Spleen (tissue), 11 donors: ENCODE data around the gene MYO10. TPM values are rescaled to one million over a fixed set of nuclear protein-coding genes. Genes with fewer than 3 reads are reported as not detected.

Experiments used
- DNase-seq: peaks from one replicate; pipeline ENCODE4 v3.0.0-alpha.2; 2020
- H3K27ac ChIP-seq, 8 donors: fragments of 200-600 bp; sonication (generic) in 7 of 8; 1 replicate in 4 of 8; 2 replicates in 4 of 8; pipeline versions ENCODE4 v1.5.0 to v1.8.0; 2016 to 2021; ENCODE audit warnings: inconsistent platforms in 4 of 8, mild to moderate bottlenecking in 4 of 8, moderate library complexity in 1 of 8
- H3K27me3 ChIP-seq, 7 donors: fragments of 200-600 bp; sonication (generic) in 6 of 7; replicated peaks in 1 of 7; 1 replicate in 4 of 7; 2 replicates in 3 of 7; pipeline versions ENCODE4 v1.5.0 to v1.8.0; 2016 to 2021; ENCODE audit warnings: inconsistent platforms in 3 of 7, mild to moderate bottlenecking in 1 of 7
- H3K36me3 ChIP-seq, 6 donors: fragments of 200-600 bp; sonication (generic) in 5 of 6; 1 replicate in 4 of 6; 2 replicates in 2 of 6; pipeline versions ENCODE4 v1.5.0 to v1.8.0; 2016 to 2021; ENCODE audit warnings: inconsistent platforms in 2 of 6
- H3K4me1 ChIP-seq, 6 donors: fragments of 200-600 bp; sonication (generic) in 5 of 6; 1 replicate in 3 of 6; 2 replicates in 3 of 6; pipeline versions ENCODE4 v1.5.0 to v1.8.0; 2016 to 2021; ENCODE audit warnings: inconsistent platforms in 3 of 6
- H3K4me3 ChIP-seq, 8 donors: fragments of 200-600 bp; sonication (generic) in 7 of 8; 1 replicate in 4 of 8; 2 replicates in 4 of 8; pipeline versions ENCODE4 v1.5.0 to v1.8.0; 2016 to 2021; ENCODE audit warnings: inconsistent platforms in 4 of 8, mild to moderate bottlenecking in 4 of 8, moderate library complexity in 2 of 8
- H3K9me3 ChIP-seq, 8 donors: fragments of 200-600 bp; sonication (generic) in 7 of 8; 1 replicate in 4 of 8; 2 replicates in 4 of 8; pipeline versions ENCODE4 v1.5.0 to v1.8.0; 2016 to 2021; ENCODE audit warnings: inconsistent platforms in 4 of 8
- POLR2A ChIP-seq, 3 donors: fragments of 450-650 bp; IDR thresholded peaks; one replicate each; pipeline ENCODE4 v1.5.1; 2017; ENCODE audit warnings: antibody characterized with exemption in 3 of 3, mild to moderate bottlenecking in 1 of 3
- POLR2AphosphoS5 ChIP-seq, 3 donors: sonication (generic); formaldehyde crosslinking; IDR thresholded peaks; one replicate each; pipeline ENCODE4 v1.5.1; 2017; ENCODE audit warnings: antibody characterized with exemption in 3 of 3
- WGBS, 5 donors: extraction: QIAGEN DNeasy Blood & Tissue Kit in 3 of 5; methylation state at CpG; one replicate each; pipeline versions ENCODE4 v1.1.5 to v1.1.7; 2013 to 2018; 5-methylcytosine and 5-hydroxymethylcytosine counted together
- intact Hi-C: fragments of 100-400 bp; cut with DNase I; formaldehyde crosslinking; loops from one replicate; pipeline ENCODE4 v1.15.0; 2023; ENCODE audit warnings: low total_unique reads
- polyA plus RNA-seq, 3 donors: library from polyadenylated mRNA; stranded (reverse); fragments of 200-250 nt; gene quantifications; one replicate each; pipeline ENCODE4 v1.2.1, GENCODE V29; 2013
- total RNA-seq, 7 donors: library from RNA; depleted of rRNA in 3 of 7; stranded (reverse); fragments of >200 nt in 3 of 7; fragmentation: NEBNext Ultra II Directional in 4 of 7; extraction: Animal tissue kit (Norgen Biotek cat#: 25700) in 4 of 7; gene quantifications; one replicate each; pipeline versions ENCODE4 v1.1.0 to v1.2.1, GENCODE V29; 2016 to 2021
- TF ChIP-seq, protein P1 (sequence below), 11 experiments: fragments of 200-600 bp in 7 of 11; fragments of 450-650 bp in 4 of 11; sonication (generic) in 4 of 11; IDR thresholded peaks in 8 of 11; conservative IDR thresholded peaks in 3 of 11; 1 replicate in 7 of 11; 2 replicates in 4 of 11; pipeline versions ENCODE4 v1.4.0 to v1.8.0; 2016 to 2021; ENCODE audit warnings: antibody characterized with exemption in 11 of 11, inconsistent platforms in 4 of 11, mild to moderate bottlenecking in 1 of 11
- donor health status: healthy with polysubstance abuse.
- donor health status: DM: no; HTN: no; CAD: no; lungs with moderate emphysema.
- donor health status: DM: no; HTN: no; CAD: no.
- donor health status: Bipolar disorder and iron deficiency.
- donor health status: healthy.
- donor health status: DM: no; HTN: no; CAD: no.
- donor health status: DM: yes; HTN: yes; CAD: no.

The MYO10 gene
- total and polyA plus RNA-seq, 10 donors: 1.1 to 72.8 (median 32.7) TPM

DNA sequence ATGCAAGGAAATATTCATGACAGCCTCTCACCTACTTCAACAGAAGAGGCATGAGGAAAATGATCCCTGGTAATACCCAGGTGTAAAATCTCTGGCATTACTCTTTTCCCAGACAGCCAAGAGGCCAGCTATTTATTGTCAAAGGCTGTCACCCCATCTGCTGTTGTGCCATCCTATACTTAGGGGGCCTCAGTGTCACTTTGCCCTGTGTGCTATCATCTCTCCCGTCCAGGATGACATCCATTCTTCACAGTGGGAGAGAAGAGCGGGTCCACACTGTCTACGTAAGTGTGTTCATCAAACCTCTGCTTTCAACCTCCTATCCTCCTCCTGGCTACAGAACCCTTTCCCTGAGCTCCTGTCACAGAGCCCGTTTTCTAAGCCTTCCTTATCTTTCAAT, 82.6 kb downstream of the MYO10 start:
- TF ChIP-seq, protein P1, sequence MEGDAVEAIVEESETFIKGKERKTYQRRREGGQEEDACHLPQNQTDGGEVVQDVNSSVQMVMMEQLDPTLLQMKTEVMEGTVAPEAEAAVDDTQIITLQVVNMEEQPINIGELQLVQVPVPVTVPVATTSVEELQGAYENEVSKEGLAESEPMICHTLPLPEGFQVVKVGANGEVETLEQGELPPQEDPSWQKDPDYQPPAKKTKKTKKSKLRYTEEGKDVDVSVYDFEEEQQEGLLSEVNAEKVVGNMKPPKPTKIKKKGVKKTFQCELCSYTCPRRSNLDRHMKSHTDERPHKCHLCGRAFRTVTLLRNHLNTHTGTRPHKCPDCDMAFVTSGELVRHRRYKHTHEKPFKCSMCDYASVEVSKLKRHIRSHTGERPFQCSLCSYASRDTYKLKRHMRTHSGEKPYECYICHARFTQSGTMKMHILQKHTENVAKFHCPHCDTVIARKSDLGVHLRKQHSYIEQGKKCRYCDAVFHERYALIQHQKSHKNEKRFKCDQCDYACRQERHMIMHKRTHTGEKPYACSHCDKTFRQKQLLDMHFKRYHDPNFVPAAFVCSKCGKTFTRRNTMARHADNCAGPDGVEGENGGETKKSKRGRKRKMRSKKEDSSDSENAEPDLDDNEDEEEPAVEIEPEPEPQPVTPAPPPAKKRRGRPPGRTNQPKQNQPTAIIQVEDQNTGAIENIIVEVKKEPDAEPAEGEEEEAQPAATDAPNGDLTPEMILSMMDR (IDR thresholded peaks at IDR 0.05 in 8 of 11, conservative IDR thresholded peaks at IDR 0.05 in 3 of 11): no peak
- TF ChIP-seq POLR2A (IDR thresholded peaks at IDR 0.05) (no peak), POLR2AphosphoS5 (IDR thresholded peaks at IDR 0.05) (no peak)
- Histone ChIP-seq H3K27ac (no peak overlapping the region), H3K36me3 (no peaks in the 10 kb centered on the region), H3K4me3 (no peak overlapping the region), H3K27me3 (no peaks in the 10 kb centered on the region), H3K4me1 (peaks cover 5 to 38% (median 14%) of the 10 kb centered on the region in 6 donors), H3K9me3 (peaks cover 0 to 3% (median 0%) of the 10 kb centered on the region in 8 donors)
- intact Hi-C loops: no loop called here
- DNase-seq: no peak
- 78 to 91% (median 82%) methylated on average over 4 of the region's 4 CpGs for WGBS, 5 donors

GRCh38 chr5:16852251-16853005, 83.7 kb downstream of the MYO10 start:
- no peak overlapping the region for H3K4me3 ChIP-seq
- no peak overlapping the region for H3K27ac ChIP-seq
- intact Hi-C loops: no loop called here
- peaks cover 5 to 38% (median 14%) of the 10 kb centered on the region in 6 donors for H3K4me1 ChIP-seq
- TF ChIP-seq POLR2A (IDR thresholded peaks at IDR 0.05) (no peak), POLR2AphosphoS5 (IDR thresholded peaks at IDR 0.05) (no peak)
- TF ChIP-seq, protein P1 (IDR thresholded peaks at IDR 0.05 in 8 of 11, conservative IDR thresholded peaks at IDR 0.05 in 3 of 11): no peak
- WGBS, 5 donors: 82 to 89% (median 86%) methylated on average over 7 of the region's 7 CpGs
- DNase-seq: no peak
- H3K9me3 ChIP-seq: no peaks in the 10 kb centered on the region
- H3K27me3 ChIP-seq: no peaks in the 10 kb centered on the region
- no peaks in the 10 kb centered on the region for H3K36me3 ChIP-seq

- H3K36me3 ChIP-seq: no peaks in the 10 kb centered on the region
- TF ChIP-seq, protein P1 (IDR thresholded peaks at IDR 0.05 in 8 of 11, conservative IDR thresholded peaks at IDR 0.05 in 3 of 11): no peak
- TF ChIP-seq POLR2AphosphoS5 (IDR thresholded peaks at IDR 0.05) (no peak), POLR2A (IDR thresholded peaks at IDR 0.05) (no peak)
- H3K27me3 ChIP-seq: no peaks in the 10 kb centered on the region
- H3K4me1 ChIP-seq: peaks cover 0 to 18% (median 2%) of the 10 kb centered on the region in 6 donors
- no peaks in the 10 kb centered on the region for H3K9me3 ChIP-seq
- no peak for DNase-seq
- 89 to 98% (median 91%) methylated on average over 4 of the region's 4 CpGs for WGBS, 5 donors
- H3K4me3 ChIP-seq: no peak overlapping the region
- no peak overlapping the region for H3K27ac ChIP-seq
- intact Hi-C loops: no loop called here
Observed at GRCh38 chr5:16849775-16850174, 86.3 kb downstream of the MYO10 start.

GRCh38 chr5:16849181-16849580, 86.9 kb downstream of the MYO10 start:
- Histone ChIP-seq H3K27me3 (no peaks in the 10 kb centered on the region), H3K36me3 (no peaks in the 10 kb centered on the region), H3K27ac (no peak overlapping the region), H3K4me3 (no peak overlapping the region), H3K9me3 (no peaks in the 10 kb centered on the region), H3K4me1 (peaks cover 0 to 12% (median 0%) of the 10 kb centered on the region in 6 donors)
- WGBS, 5 donors: 86 to 95% (median 92%) methylated on average over 3 of the region's 3 CpGs
- TF ChIP-seq POLR2A (IDR thresholded peaks at IDR 0.05) (no peak), POLR2AphosphoS5 (IDR thresholded peaks at IDR 0.05) (no peak)
- TF ChIP-seq, protein P1 (IDR thresholded peaks at IDR 0.05 in 8 of 11, conservative IDR thresholded peaks at IDR 0.05 in 3 of 11): no peak
- intact Hi-C loops: no loop called here
- DNase-seq: no peak
